GM12878 (cell line): ENCODE measurements around the gene ZNF480.

Source experiments
- CBX3 ChIP-seq: fragments of 200-600 bp; sonication (generic); IDR thresholded peaks from 2 replicates; pipeline ENCODE4 v1.6.1; 2016; ENCODE audit warnings: low read depth, borderline replicate concordance
- CTCF ChIP-seq, 3 experiments: IDR thresholded peaks in 2 of 3; conservative IDR thresholded peaks in 1 of 3; 2 replicates each; pipeline ENCODE4 v1.5.1; 2011; ENCODE audit warnings: low read depth in 3 of 3, low read length in 3 of 3, mild to moderate bottlenecking in 3 of 3, control low read depth in 2 of 3, moderate library complexity in 2 of 3, inconsistent platforms in 1 of 3, mixed read lengths in 1 of 3; ENCODE audit not compliant: control insufficient read depth in 2 of 3, insufficient read depth in 1 of 3; ENCODE audit errors: extremely low read depth in 1 of 3
- ETV6 ChIP-seq, 2 experiments: fragments of 450-650 bp in 1 of 2; IDR thresholded peaks in 1 of 2; conservative IDR thresholded peaks in 1 of 2; 2 replicates each; pipeline ENCODE4 v1.6.1; 2014; ENCODE audit warnings: antibody characterized with exemption in 1 of 2, borderline replicate concordance in 1 of 2, low read depth in 1 of 2, mild to moderate bottlenecking in 1 of 2, moderate library complexity in 1 of 2
- JUND ChIP-seq: IDR thresholded peaks from 2 replicates; pipeline ENCODE4 v1.6.1; 2012; ENCODE audit warnings: low read depth, mild to moderate bottlenecking, low read length, improper control_type of control experiment, moderate library complexity
- MEF2A ChIP-seq: IDR thresholded peaks from 2 replicates; pipeline ENCODE4 v1.6.1; 2011; ENCODE audit warnings: low read depth, mild to moderate bottlenecking, low read length, moderate library complexity; ENCODE audit not compliant: insufficient read depth
- NR2C2 ChIP-seq: IDR thresholded peaks from 2 replicates; pipeline ENCODE4 v1.6.1; 2011; ENCODE audit warnings: borderline replicate concordance, low read depth; ENCODE audit not compliant: control insufficient read depth, insufficient read length
- NR2F1 ChIP-seq: fragments of 450-650 bp; conservative IDR thresholded peaks from 2 replicates; pipeline ENCODE4 v1.6.1; 2017; ENCODE audit warnings: mild to moderate bottlenecking
- PAX5 ChIP-seq: IDR thresholded peaks from 2 replicates; pipeline ENCODE4 v1.6.1; 2011; ENCODE audit warnings: low read depth, low read length, borderline replicate concordance
- POLR2A ChIP-seq: IDR thresholded peaks from 2 replicates; pipeline ENCODE4 v1.6.1; 2011; ENCODE audit warnings: low read depth, mild to moderate bottlenecking, low read length
- RBBP5 ChIP-seq: fragments of 200-600 bp; sonication (generic); conservative IDR thresholded peaks from 2 replicates; pipeline ENCODE4 v1.6.1; 2016
- SIN3A ChIP-seq: IDR thresholded peaks from 2 replicates; pipeline ENCODE4 v1.6.1; 2012; ENCODE audit warnings: low read depth, low read length, improper control_type of control experiment
- TCF3 ChIP-seq: IDR thresholded peaks from 2 replicates; pipeline ENCODE4 v1.6.1; 2012; ENCODE audit warnings: low read depth, mild to moderate bottlenecking, low read length, borderline replicate concordance; ENCODE audit not compliant: insufficient read depth
- YY1 ChIP-seq: IDR thresholded peaks from 2 replicates; pipeline ENCODE4 v1.6.1; 2011; ENCODE audit warnings: low read depth, mild to moderate bottlenecking, low read length

- TF ChIP-seq CBX3 (no peak), SIN3A (no peak), NR2C2 (no peak), CTCF (IDR thresholded peaks at IDR 0.05 in 2 of 3, conservative IDR thresholded peaks at IDR 0.05 in 1 of 3; ENCODE audit: control insufficient read depth in 2 of 3, extremely low read depth in 1 of 3, insufficient read depth in 1 of 3, low read depth in 3 of 3, low read length in 3 of 3) (no peak), RBBP5 (no peak), MEF2A (no peak), NR2F1 (no peak), POLR2A (no peak), PAX5 (no peak), JUND (no peak), YY1 (no peak), TCF3 (no peak), ETV6 (conservative IDR thresholded peaks at IDR 0.05 in 1 of 2, IDR thresholded peaks at IDR 0.05 in 1 of 2; ENCODE audit: borderline replicate concordance in 1 of 2, low read depth in 1 of 2) (no peak)
Observed at GRCh38 chr19:52322429-52322828, 25.5 kb downstream of the ZNF480 start.
